Left lobe of liver (tissue), 2 donors: Measurements from ENCODE around the gene RAB44. TPM values are rescaled to one million over a fixed set of nuclear protein-coding genes. Genes with fewer than 3 reads are reported as not detected.

Experiments used
- ATAC-seq: fragments of 200-7000 bp; cut with Tn5 transposase; one replicate; pipeline ENCODE4 v1.9.1; 2020; ENCODE audit warnings: mild to moderate bottlenecking, moderate library complexity
- DNase-seq: peaks from one replicate; pipeline ENCODE4 v3.0.0-alpha.2; 2020; ENCODE audit warnings: low spot score
- total RNA-seq: library from RNA; stranded (reverse); gene quantifications from one replicate; pipeline ENCODE4 v1.2.1, GENCODE V29; 2021
- donor health status: DM: no; HTN: no; CAD: no; lungs with moderate emphysema.
- donor health status: DM: no; HTN: yes; CAD: no.

The RAB44 gene
- total RNA-seq, 1 donor from 2014 or later: 0.08 TPM

- no peak for ATAC-seq
- DNase-seq: no peak
Observed at GRCh38 chr6:36728289-36729160, 30.9 kb downstream of the RAB44 start.

GRCh38 chr6:36729161-36729524, 31.5 kb downstream of the RAB44 start:
- DNase-seq (no peak), ATAC-seq (no peak)

GRCh38 chr6:36730424-36731380, 33.1 kb downstream of the RAB44 start:
- DNase-seq (no peak), ATAC-seq (no peak)

GRCh38 chr6:36731622-36732310, 34.1 kb downstream of the RAB44 start:
- DNase-seq (no peak), ATAC-seq (no peak)

- DNase-seq: no peak
- ATAC-seq: no peak
Observed at GRCh38 chr6:36733300-36733699, 35.7 kb downstream of the RAB44 start.

- no peak for ATAC-seq
Observed at GRCh38 chr6:36734486-36735060, 36.9 kb downstream of the RAB44 start.

GRCh38 chr6:36735110-36736071, 37.8 kb downstream of the RAB44 start:
- DNase-seq: peak; percentile 71
- peak; percentile 91 for ATAC-seq

More at GRCh38 chr6:36734486-36735060, 36.9 kb downstream of the RAB44 start:
- DNase-seq: no peak

GRCh38 chr6:36737043-36737785, 39.6 kb downstream of the RAB44 start:
- ATAC-seq: no peak
- DNase-seq: no peak

- ATAC-seq: no peak
- DNase-seq: no peak
Observed at GRCh38 chr6:36738108-36738507, 40.5 kb downstream of the RAB44 start.

GRCh38 chr6:36739947-36740817, 42.6 kb downstream of the RAB44 start:
- ATAC-seq (no peak), DNase-seq (no peak)

- no peak for ATAC-seq
- no peak for DNase-seq
Observed at GRCh38 chr6:36740818-36741179, 43.2 kb downstream of the RAB44 start.

- no peak for ATAC-seq
- DNase-seq: no peak
Observed at GRCh38 chr6:36742146-36742545, 44.5 kb downstream of the RAB44 start.

- ATAC-seq (no peak), DNase-seq (no peak)
Observed at GRCh38 chr6:36743032-36743431, 45.4 kb downstream of the RAB44 start.

GRCh38 chr6:36743538-36744303, 46.1 kb downstream of the RAB44 start:
- ATAC-seq (no peak), DNase-seq (no peak)

GRCh38 chr6:36744304-36744673, 46.7 kb downstream of the RAB44 start:
- no peak for ATAC-seq
- DNase-seq: no peak

- no peak for ATAC-seq
Observed at GRCh38 chr6:36745283-36745682, 47.7 kb downstream of the RAB44 start.

GRCh38 chr6:36745836-36746235, 48.2 kb downstream of the RAB44 start:
- DNase-seq: no peak
- no peak for ATAC-seq

More at GRCh38 chr6:36745283-36745682, 47.7 kb downstream of the RAB44 start:
- no peak for DNase-seq
